K562 (cell line): ENCODE data around the gene RUVBL1. TPM values are rescaled to one million over a fixed set of nuclear protein-coding genes. Genes with fewer than 3 reads are reported as not detected.

Experiments used
- CGGBP1 ChIP-seq: fragments of 250-450 bp; sonication (Bioruptor Pico); IDR thresholded peaks from 2 replicates; pipeline ENCODE4 v1.9.0; 2021; ENCODE audit warnings: mild to moderate bottlenecking
- CHAMP1 ChIP-seq: fragments of 450-650 bp; IDR thresholded peaks from 2 replicates; pipeline ENCODE4 v1.6.1; 2016; ENCODE audit warnings: mild to moderate bottlenecking
- CSDE1 ChIP-seq, 2 experiments: fragments of 450-650 bp; IDR thresholded peaks; 2 replicates each; pipeline ENCODE4 v1.6.1; 2016; ENCODE audit warnings: mild to moderate bottlenecking in 1 of 2
- CXXC5 ChIP-seq: fragments of 250-450 bp; sonication (Bioruptor Pico); IDR thresholded peaks from 2 replicates; pipeline ENCODE4 v1.8.0; 2022; ENCODE audit warnings: inconsistent platforms, mild to moderate bottlenecking, moderate library complexity
- E2F6 ChIP-seq, 2 experiments: IDR thresholded peaks; 2 replicates each; pipeline ENCODE4 v1.6.1; 2011; ENCODE audit warnings: borderline replicate concordance in 1 of 2, control low read depth in 1 of 2, low read depth in 1 of 2, low read length in 1 of 2, mild to moderate bottlenecking in 1 of 2, mixed read lengths in 1 of 2, moderate library complexity in 1 of 2; ENCODE audit not compliant: insufficient read depth in 1 of 2, insufficient read length in 1 of 2, poor library complexity in 1 of 2, severe bottlenecking in 1 of 2; ENCODE audit errors: extremely low read depth in 1 of 2
- NCOA1 ChIP-seq: fragments of 450-650 bp; IDR thresholded peaks from 2 replicates; pipeline ENCODE4 v1.6.1; 2016; ENCODE audit warnings: low read depth
- NR1H2 ChIP-seq: sonication (generic); formaldehyde crosslinking; IDR thresholded peaks from 2 replicates; pipeline ENCODE4 v1.4.0; 2020; ENCODE audit warnings: mild to moderate bottlenecking, missing genetic modification reagents
- RBM15 ChIP-seq: fragments of 200-400 bp; formaldehyde crosslinking; IDR thresholded peaks from 2 replicates; pipeline ENCODE4 v1.6.1; 2018; ENCODE audit warnings: mild to moderate bottlenecking, low read length, moderate library complexity; ENCODE audit not compliant: insufficient read depth
- SMARCB1 ChIP-seq: IDR thresholded peaks from 2 replicates; pipeline ENCODE4 v1.6.1; 2011; ENCODE audit warnings: improper control_type of control experiment, low read depth; ENCODE audit not compliant: insufficient read length
- YY1 ChIP-seq, 3 experiments: IDR thresholded peaks; 2 replicates each; pipeline ENCODE4 v1.6.1; 2011; ENCODE audit warnings: low read length in 2 of 3, mild to moderate bottlenecking in 2 of 3, moderate library complexity in 2 of 3, borderline replicate concordance in 1 of 3, control low read depth in 1 of 3, low read depth in 1 of 3; ENCODE audit not compliant: insufficient read depth in 3 of 3, insufficient replicate concordance in 2 of 3, control insufficient read depth in 1 of 3, insufficient read length in 1 of 3; ENCODE audit errors: extremely low read depth in 1 of 3
- ZFP36 ChIP-seq: fragments of 150-350 bp; IDR thresholded peaks from 2 replicates; pipeline ENCODE4 v1.6.1; 2018; ENCODE audit warnings: low read length, low read depth; ENCODE audit not compliant: partially characterized antibody
- ZNF57 ChIP-seq: fragments of 450-650 bp; formaldehyde crosslinking; IDR thresholded peaks from 2 replicates; pipeline ENCODE4 v1.4.0; 2020; ENCODE audit warnings: mild to moderate bottlenecking, moderate library complexity
- polyA plus RNA-seq, 8 experiments: library from polyadenylated mRNA; depleted of rRNA in 4 of 8; stranded (reverse) in 5 of 8; unstranded in 3 of 8; fragments of >200 nt; fragmentation: Nextera tagmentation in 2 of 8; fragmentation: Illumina TruSeq in 1 of 8; extraction: Ambion mirVana in 2 of 8; extraction: Trizol in 1 of 8; gene quantifications; 2 replicates each; pipeline versions ENCODE4 v1.2.1 to v1.2.3, GENCODE V29; 2011 to 2014; ENCODE audit warnings: inconsistent platforms in 1 of 8, missing spikeins in 1 of 8
- total RNA-seq, 7 experiments: library from RNA; depleted of rRNA in 6 of 7; stranded (reverse); fragments of >200 nt in 6 of 7; fragmentation: Illumina TruSeq in 2 of 7; extraction: Trizol in 2 of 7; gene quantifications; 2 replicates each; pipeline versions ENCODE4 v1.2.1 to v1.2.3, GENCODE V29; 2011 to 2021; ENCODE audit warnings: low replicate concordance in 1 of 7
- TF ChIP-seq, protein P1 (sequence below): fragments of 250-450 bp; sonication (Bioruptor Pico); IDR thresholded peaks from 2 replicates; pipeline ENCODE4 v1.5.0; 2021; ENCODE audit warnings: mild to moderate bottlenecking, moderate library complexity
- TF ChIP-seq, protein P2 (sequence below): IDR thresholded peaks from 3 replicates; pipeline ENCODE4 v1.6.1; 2011; ENCODE audit warnings: borderline replicate concordance, mild to moderate bottlenecking; ENCODE audit not compliant: insufficient read length, insufficient read depth
- TF ChIP-seq, protein P3 (sequence below): fragments of 250-450 bp; sonication (Bioruptor Pico); IDR thresholded peaks from 2 replicates; pipeline ENCODE4 v1.8.0; 2021; ENCODE audit warnings: moderate library complexity, mild to moderate bottlenecking, inconsistent platforms

RUVBL1 gene
- total and polyA plus RNA-seq, 9 of the 15 experiments (the other 6 are each of a cell fraction or from before 2014, with no cell fraction given): 20.7 to 147 (median 113) TPM

GRCh38 chr3:128051837-128052594 is 71.6 kb downstream of the RUVBL1 start, which contains the start of gene SEC61A1 (continued):
- TF ChIP-seq, protein P1, sequence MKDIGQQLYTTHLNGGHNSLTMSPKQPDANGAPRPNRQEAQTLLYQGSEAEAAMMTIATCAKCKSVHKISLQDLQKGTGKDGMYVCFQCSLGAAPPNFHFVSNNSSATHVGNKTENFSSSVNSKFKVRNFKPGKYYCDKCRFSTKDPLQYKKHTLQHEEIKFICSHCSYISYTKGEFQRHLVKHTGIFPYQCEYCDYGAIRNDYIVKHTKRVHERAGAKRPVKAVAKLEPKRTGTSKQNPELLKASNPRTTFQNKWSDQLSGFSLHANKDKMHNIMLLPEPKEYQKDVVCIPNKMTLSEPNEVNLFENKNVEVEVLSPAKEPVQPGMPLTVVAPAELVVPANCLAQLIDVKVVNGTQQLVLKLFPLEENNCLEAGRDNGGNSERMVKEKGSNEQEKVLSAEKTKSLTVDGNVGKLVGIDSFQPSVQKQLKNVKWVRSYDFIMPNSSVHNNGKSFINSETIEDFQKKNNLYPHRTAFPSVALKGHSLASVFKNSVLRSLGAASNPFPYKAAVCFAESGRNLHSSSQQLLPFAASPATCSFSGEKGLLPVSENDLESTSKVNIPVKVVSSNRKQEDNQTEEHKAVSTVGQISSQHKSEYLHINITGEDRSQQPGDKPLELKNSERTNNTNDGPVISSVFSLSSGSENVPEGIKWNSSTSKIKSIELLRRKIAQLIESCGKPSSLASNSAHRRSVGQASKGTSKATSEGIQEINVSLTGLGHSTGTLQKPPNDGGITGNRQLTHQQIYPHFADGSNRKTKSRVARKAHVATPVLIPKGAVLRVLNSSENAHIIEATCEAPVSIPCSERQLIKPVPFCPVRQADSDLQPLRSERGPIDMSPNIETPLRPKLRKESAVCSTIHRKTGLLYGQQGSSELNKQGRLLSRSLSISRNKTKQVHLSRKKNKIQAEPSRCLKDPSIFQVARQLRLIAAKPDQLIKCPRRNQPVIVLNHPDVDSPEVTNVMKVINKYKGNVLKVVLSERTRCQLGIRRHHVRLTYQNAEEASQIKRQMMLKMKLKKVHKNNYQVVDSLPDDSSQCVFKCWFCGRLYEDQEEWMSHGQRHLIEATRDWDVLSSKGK (CRISPR knock-in tag): no peak
- TF ChIP-seq CXXC5 (peak; percentile 77), E2F6 (IDR thresholded peaks at IDR 0.05; ENCODE audit: borderline replicate concordance in 1 of 2, extremely low read depth in 1 of 2, insufficient read depth in 1 of 2, insufficient read length in 1 of 2, low read depth in 1 of 2, low read length in 1 of 2, poor library complexity in 1 of 2, severe bottlenecking in 1 of 2) (peak; percentile 66 to 85), ZNF57 (no peak), ZFP36 (no peak), YY1 (IDR thresholded peaks at IDR 0.05; ENCODE audit: borderline replicate concordance in 1 of 3, control insufficient read depth in 1 of 3, extremely low read depth in 1 of 3, insufficient read depth in 3 of 3, insufficient read length in 1 of 3, insufficient replicate concordance in 2 of 3, low read depth in 1 of 3, low read length in 2 of 3) (peak in 2 of 3 experiments; percentile 9 to 21), CGGBP1 (CRISPR knock-in tag) (no peak), NCOA1 (no peak), CSDE1 (IDR thresholded peaks at IDR 0.05) (no peak), RBM15 (no peak), CHAMP1 (no peak), SMARCB1 (no peak), NR1H2 (CRISPR knock-in tag) (0 out of 2 replicates have a peak, but pooled peaks have one; percentile 48)
- TF ChIP-seq, protein P2, sequence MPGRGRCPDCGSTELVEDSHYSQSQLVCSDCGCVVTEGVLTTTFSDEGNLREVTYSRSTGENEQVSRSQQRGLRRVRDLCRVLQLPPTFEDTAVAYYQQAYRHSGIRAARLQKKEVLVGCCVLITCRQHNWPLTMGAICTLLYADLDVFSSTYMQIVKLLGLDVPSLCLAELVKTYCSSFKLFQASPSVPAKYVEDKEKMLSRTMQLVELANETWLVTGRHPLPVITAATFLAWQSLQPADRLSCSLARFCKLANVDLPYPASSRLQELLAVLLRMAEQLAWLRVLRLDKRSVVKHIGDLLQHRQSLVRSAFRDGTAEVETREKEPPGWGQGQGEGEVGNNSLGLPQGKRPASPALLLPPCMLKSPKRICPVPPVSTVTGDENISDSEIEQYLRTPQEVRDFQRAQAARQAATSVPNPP: no peak
- TF ChIP-seq, protein P3, sequence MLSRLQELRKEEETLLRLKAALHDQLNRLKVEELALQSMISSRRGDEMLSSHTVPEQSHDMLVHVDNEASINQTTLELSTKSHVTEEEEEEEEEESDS (CRISPR knock-in tag): no peak
